GM12878 (cell line): ENCODE measurements around the gene TMEM209.

Experiments
- EZH2 ChIP-seq: IDR thresholded peaks from 2 replicates; pipeline ENCODE4 v1.6.1; 2012; ENCODE audit warnings: low read depth, mild to moderate bottlenecking, control low read depth, inconsistent platforms, low read length, borderline replicate concordance; ENCODE audit not compliant: control insufficient read depth
- MTA3 ChIP-seq: IDR thresholded peaks from 2 replicates; pipeline ENCODE4 v1.6.1; 2012; ENCODE audit warnings: low read length, inconsistent platforms, borderline replicate concordance
- NBN ChIP-seq: fragments of 450-650 bp; IDR thresholded peaks from 2 replicates; pipeline ENCODE4 v1.6.1; 2016
- NFYB ChIP-seq: IDR thresholded peaks from 2 replicates; pipeline ENCODE4 v1.6.1; 2011; ENCODE audit warnings: low read depth, mild to moderate bottlenecking, low read length, improper control_type of control experiment, moderate library complexity; ENCODE audit not compliant: insufficient read depth
- POLR2A ChIP-seq: IDR thresholded peaks from 2 replicates; pipeline ENCODE4 v1.6.1; 2011; ENCODE audit warnings: low read depth, mild to moderate bottlenecking, low read length
- POLR2AphosphoS2 ChIP-seq: IDR thresholded peaks from 2 replicates; pipeline ENCODE4 v1.6.1; 2011; ENCODE audit warnings: low read depth, mild to moderate bottlenecking, low read length, improper control_type of control experiment, moderate library complexity
- SIN3A ChIP-seq: IDR thresholded peaks from 2 replicates; pipeline ENCODE4 v1.6.1; 2012; ENCODE audit warnings: low read depth, low read length, improper control_type of control experiment
- SREBF2 ChIP-seq: IDR thresholded peaks from 2 replicates; pipeline ENCODE4 v1.6.1; 2012; ENCODE audit warnings: mild to moderate bottlenecking, low read length
- TF ChIP-seq, protein P1 (sequence below), 3 experiments: IDR thresholded peaks in 2 of 3; conservative IDR thresholded peaks in 1 of 3; 2 replicates each; pipeline ENCODE4 v1.5.1; 2011; ENCODE audit warnings: low read depth in 3 of 3, low read length in 3 of 3, mild to moderate bottlenecking in 3 of 3, control low read depth in 2 of 3, moderate library complexity in 2 of 3, inconsistent platforms in 1 of 3, mixed read lengths in 1 of 3; ENCODE audit not compliant: control insufficient read depth in 2 of 3, insufficient read depth in 1 of 3; ENCODE audit errors: extremely low read depth in 1 of 3

DNA sequence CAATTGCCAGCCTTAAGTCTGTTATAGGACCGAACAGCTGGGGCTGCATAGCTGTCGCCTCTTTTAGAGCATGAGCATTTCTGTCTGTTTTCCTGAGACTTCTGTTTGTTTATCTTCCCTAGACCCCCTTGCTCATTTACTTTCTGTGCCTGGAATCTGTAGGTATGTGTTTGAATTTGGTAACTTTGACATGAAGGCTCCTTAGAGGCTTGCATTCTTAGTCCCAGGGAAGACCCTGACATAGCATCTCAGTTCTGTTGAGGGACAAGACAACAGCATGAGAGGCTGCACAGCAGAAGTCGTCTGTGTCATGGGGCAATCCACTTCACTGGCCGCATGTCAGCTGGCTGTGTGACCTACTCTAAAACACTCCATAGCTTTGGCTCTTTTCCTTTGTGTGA is 76.2 kb downstream of the TMEM209 start:
- TF ChIP-seq, protein P1, sequence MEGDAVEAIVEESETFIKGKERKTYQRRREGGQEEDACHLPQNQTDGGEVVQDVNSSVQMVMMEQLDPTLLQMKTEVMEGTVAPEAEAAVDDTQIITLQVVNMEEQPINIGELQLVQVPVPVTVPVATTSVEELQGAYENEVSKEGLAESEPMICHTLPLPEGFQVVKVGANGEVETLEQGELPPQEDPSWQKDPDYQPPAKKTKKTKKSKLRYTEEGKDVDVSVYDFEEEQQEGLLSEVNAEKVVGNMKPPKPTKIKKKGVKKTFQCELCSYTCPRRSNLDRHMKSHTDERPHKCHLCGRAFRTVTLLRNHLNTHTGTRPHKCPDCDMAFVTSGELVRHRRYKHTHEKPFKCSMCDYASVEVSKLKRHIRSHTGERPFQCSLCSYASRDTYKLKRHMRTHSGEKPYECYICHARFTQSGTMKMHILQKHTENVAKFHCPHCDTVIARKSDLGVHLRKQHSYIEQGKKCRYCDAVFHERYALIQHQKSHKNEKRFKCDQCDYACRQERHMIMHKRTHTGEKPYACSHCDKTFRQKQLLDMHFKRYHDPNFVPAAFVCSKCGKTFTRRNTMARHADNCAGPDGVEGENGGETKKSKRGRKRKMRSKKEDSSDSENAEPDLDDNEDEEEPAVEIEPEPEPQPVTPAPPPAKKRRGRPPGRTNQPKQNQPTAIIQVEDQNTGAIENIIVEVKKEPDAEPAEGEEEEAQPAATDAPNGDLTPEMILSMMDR (IDR thresholded peaks at IDR 0.05 in 2 of 3, conservative IDR thresholded peaks at IDR 0.05 in 1 of 3; ENCODE audit: control insufficient read depth in 2 of 3, extremely low read depth in 1 of 3, insufficient read depth in 1 of 3, low read depth in 3 of 3, low read length in 3 of 3), result no peak
- TF ChIP-seq SIN3A, result no peak
- TF ChIP-seq POLR2AphosphoS2, result no peak
- no peak for TF ChIP-seq MTA3
- TF ChIP-seq EZH2, result no peak
- TF ChIP-seq NBN, result no peak
- no peak for TF ChIP-seq SREBF2
- no peak for TF ChIP-seq POLR2A
- TF ChIP-seq NFYB, result no peak
